ENCODE results near the gene CH25H.

The CH25H gene

GRCh38 chr10:89164080-89164479 is 43.0 kb downstream of the CH25H start:
- H3K4me3 ChIP-seq (ENCODE audit: low read length), result no peak overlapping the region
- no peak for DNase-seq (ENCODE audit: low read depth)
- TF ChIP-seq CTCF (conservative IDR thresholded peaks at IDR 0.05; ENCODE audit: low read length), result no peak

GRCh38 chr10:89163265-89163995 is 43.7 kb downstream of the CH25H start:
- peak overlapping the region; percentile 21 for H3K4me3 ChIP-seq (ENCODE audit: low read length)
- DNase-seq (ENCODE audit: low read depth), result peak; percentile 86
- TF ChIP-seq CTCF (conservative IDR thresholded peaks at IDR 0.05; ENCODE audit: low read length), result no peak

- no peak for DNase-seq (ENCODE audit: low read depth)
- H3K4me3 ChIP-seq (ENCODE audit: low read length), result no peak overlapping the region
- TF ChIP-seq CTCF (conservative IDR thresholded peaks at IDR 0.05; ENCODE audit: low read length), result no peak
Measured at GRCh38 chr10:89162596-89162995, 44.5 kb downstream of the CH25H start.

GRCh38 chr10:89160339-89160738 is 46.8 kb downstream of the CH25H start:
- no peak overlapping the region for H3K4me3 ChIP-seq (ENCODE audit: low read length)
- TF ChIP-seq CTCF (conservative IDR thresholded peaks at IDR 0.05; ENCODE audit: low read length), result no peak
- DNase-seq (ENCODE audit: low read depth), result peak; percentile 64

GRCh38 chr10:89159761-89160160 is 47.4 kb downstream of the CH25H start:
- no peak overlapping the region for H3K4me3 ChIP-seq (ENCODE audit: low read length)
- peak; percentile 73 for DNase-seq (ENCODE audit: low read depth)
- TF ChIP-seq CTCF (conservative IDR thresholded peaks at IDR 0.05; ENCODE audit: low read length), result no peak

GRCh38 chr10:89159316-89159715 is 47.8 kb downstream of the CH25H start:
- DNase-seq (ENCODE audit: low read depth), result no peak
- H3K4me3 ChIP-seq (ENCODE audit: low read length), result no peak overlapping the region
- no peak for TF ChIP-seq CTCF (conservative IDR thresholded peaks at IDR 0.05; ENCODE audit: low read length)

- TF ChIP-seq CTCF (conservative IDR thresholded peaks at IDR 0.05; ENCODE audit: low read length), result no peak
- no peak overlapping the region for H3K4me3 ChIP-seq (ENCODE audit: low read length)
- DNase-seq (ENCODE audit: low read depth), result peak; percentile 98
Measured at GRCh38 chr10:89158446-89158845, 48.7 kb downstream of the CH25H start.

All from AG10803 (cell line).